Stimulated activated CD8-positive, alpha-beta memory T cell treated with anti-CD3 and anti-CD28 coated beads, Interleukin-15, amount 100 ng/mL, for 4 hours (primary cell): Measurements from ENCODE around the gene HOXA7.

Experiments used
- DNase-seq, 2 donors: peaks; one replicate each; pipeline ENCODE4 v3.0.0-alpha.2; 2020; ENCODE audit warnings: low read depth in 2 of 2

The HOXA7 gene

GRCh38 chr7:27134392-27134791, 22.1 kb downstream of the HOXA7 start:
- DNase-seq = no peak

- DNase-seq = no peak
These were observed 22.9 kb downstream of the HOXA7 start for GRCh38 chr7:27133409-27134231.

DNA sequence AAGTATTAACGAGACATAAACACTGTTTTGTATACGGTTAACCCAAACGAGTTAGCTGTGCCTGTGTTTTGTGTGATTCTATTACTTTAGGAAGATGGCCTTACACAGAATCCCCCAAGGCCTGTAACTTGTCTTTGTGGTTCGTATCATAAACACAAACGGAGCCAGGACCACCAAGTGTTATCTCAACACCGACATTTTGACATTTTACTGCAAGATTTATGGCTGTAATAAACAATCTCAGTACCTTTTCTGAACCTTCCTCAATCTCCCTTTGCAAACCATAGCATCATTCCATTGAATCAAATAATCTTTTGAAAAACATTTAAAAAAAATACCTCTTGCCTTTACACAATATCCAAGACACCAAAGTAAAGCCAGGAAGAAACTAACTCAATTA, 23.5 kb downstream of the HOXA7 start:
- DNase-seq = no peak

- no peak for DNase-seq
These were observed 24.3 kb downstream of the HOXA7 start for GRCh38 chr7:27132214-27132613.

- DNase-seq = no peak
These were observed 25.1 kb downstream of the HOXA7 start for GRCh38 chr7:27131390-27131819.

DNA sequence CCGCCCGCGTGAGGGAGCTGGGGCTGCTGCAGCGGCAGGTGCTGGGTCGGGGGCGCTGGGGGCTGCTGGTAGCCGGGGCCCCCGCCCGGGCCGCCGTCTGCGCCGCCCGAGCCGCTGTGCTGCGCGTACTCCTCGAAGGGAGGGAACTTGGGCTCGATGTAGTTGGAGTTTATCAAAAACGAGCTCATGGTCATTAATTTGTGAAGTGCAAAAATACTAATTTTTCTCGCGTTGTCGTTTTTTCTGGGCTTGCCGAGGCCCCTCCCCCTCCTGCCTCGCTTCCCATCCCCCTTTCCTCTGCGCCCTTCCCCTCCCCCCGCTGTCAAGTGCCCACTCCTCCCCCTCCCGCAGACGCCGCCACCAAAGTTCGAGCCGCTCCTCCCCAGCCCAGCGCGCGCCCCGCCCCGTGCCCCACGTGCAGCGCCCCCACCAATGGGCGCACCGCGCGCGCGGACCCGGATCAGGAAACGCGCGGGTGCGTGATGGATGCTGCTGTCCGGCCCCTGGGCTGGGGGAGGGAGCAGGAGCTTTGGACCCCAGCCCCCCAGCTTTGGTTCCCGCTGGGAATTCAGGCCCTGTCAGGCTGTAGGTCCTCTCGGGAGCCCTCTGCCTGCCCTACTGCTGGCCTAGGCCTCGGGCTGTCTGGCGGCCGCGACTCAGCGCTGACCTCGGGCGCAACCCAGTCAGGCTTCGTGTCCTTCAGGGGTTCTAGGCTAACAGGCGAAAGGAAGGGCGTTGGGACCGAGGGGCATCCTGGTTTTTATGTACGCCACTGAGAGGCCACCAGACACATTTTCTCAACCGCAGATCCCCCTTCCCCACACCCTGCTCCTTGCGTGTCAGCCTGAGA, 25.7 kb downstream of the HOXA7 start, which contains the start of gene HOXA4:
Gene HOXA4 (minus strand): TSS at position 218 of the 850 bp plus-strand sequence. CDS start 24 bp downstream, at position 194.
- DNase-seq = peak; percentile 37 to 63

DNA sequence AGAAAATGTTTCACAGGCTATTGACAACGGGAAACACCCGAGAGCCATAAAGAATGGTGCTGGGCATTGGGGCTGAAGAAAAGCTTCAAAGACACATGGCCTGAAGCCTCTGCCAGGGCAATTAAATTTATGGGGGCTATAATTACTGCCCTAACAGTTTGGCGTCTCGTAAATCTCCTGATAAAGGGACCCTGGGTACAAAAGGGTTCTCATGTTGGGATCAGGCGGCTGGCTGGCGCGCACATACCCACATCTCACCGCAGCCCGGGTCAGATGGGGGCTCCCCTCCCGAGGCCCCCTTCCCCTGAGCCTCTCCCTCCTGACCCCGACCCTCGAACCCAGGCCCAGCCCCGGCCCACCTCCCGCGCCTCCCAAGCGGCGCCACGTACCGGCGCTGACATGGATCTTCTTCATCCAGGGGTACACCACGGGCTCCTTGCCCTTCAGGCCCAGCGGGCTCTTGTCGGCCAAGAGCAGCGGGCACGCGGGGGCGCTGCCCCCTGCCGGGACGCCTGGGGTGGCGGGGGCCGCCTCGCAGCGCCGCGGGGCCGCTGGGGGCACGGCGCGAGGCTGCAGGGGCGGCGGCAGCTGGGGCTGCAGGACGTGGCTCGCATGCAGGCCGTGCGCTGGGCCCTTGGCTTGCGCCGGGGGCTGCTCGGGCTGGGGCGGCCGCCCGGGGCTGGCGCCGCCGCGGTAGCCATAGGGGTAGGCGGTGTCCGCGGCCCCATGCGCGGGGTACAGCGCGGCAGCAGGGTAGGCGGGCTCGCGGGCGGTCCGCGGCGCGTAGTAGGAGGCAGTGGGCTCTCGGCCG, 26.5 kb downstream of the HOXA7 start:
- DNase-seq = no peak

DNA sequence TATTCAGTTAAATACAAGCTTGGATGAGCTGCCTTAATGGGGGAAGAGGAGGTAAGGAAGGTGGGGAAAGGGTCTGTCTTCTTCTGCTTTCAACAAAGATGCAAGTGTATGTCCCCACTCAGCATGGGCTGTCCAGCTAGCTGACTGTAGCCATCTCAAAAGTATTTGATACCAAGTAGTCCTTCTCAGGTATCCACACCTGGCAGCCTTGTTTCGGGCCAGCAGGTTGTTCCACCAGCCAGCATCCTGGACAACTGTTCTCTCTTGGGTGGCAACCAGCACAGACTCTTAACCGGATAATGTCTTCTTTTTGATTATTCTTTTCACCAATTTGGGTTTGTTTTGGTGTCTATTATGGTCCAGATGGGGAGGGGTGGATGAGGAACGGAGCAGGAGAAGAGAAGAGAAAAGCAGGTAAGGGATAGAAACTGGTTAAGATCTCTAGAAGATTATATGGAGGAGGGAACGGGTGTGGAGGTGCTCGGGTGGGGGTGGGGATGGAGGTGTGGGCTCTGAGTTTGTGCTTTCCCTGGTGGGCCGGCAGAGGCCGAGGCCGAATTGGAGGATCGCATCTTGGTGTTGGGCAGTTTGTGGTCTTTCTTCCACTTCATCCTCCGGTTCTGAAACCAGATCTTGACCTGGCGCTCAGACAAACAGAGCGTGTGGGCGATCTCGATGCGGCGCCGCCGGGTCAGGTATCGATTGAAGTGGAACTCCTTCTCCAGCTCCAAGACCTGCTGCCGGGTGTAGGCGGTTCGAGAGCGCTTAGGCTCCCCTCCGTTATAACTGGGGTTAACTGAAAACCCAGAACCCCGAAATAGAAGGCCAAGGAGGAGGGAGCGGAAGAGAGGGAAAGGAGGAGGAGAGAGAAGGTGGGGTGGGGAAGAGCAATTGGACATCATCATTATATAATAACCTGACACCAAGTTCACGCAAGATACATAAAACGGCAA, 27.4 kb downstream of the HOXA7 start:
- DNase-seq = no peak

GRCh38 chr7:27128034-27128433, 28.4 kb downstream of the HOXA7 start:
- DNase-seq = no peak

DNA sequence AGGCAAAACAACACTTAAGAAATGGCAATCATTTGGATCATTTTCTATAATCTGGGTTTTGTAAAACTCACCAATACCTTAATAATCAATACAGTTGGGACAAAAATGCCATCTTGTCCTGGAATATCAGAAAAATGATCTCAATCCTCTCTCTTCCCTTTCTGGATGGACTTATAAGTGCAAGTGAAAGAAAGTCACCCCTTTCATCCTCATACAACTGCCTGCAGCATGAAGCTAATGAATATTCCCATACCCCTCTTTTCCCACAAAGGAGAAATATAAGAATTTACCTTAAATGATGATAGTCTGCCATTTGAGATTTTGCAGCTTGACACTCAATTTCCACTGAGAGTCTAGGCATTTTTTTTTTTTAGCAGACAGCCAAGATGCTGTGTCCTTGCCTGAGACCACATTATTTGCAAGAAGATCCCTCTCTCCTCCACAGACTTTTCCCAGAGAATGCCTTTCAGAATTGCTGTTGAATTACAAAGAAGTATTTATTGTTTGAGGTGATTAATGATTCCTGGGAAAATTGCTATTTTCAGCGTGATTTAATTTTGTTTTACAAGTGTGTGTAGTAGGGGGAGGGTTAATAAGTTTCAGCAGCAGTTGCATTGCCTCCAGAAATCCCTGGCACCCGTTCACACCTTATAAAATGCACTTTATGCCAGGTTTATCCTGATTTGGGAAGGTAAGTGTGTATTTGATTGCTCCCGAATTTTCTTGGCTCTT, 29.7 kb downstream of the HOXA7 start:
- DNase-seq = no peak

- DNase-seq = no peak
These were observed 30.5 kb downstream of the HOXA7 start for GRCh38 chr7:27125986-27126394.

- DNase-seq = no peak
These were observed 31.4 kb downstream of the HOXA7 start for GRCh38 chr7:27124902-27125689.

- no peak for DNase-seq
These were observed 32.2 kb downstream of the HOXA7 start for GRCh38 chr7:27124096-27124901.

DNA sequence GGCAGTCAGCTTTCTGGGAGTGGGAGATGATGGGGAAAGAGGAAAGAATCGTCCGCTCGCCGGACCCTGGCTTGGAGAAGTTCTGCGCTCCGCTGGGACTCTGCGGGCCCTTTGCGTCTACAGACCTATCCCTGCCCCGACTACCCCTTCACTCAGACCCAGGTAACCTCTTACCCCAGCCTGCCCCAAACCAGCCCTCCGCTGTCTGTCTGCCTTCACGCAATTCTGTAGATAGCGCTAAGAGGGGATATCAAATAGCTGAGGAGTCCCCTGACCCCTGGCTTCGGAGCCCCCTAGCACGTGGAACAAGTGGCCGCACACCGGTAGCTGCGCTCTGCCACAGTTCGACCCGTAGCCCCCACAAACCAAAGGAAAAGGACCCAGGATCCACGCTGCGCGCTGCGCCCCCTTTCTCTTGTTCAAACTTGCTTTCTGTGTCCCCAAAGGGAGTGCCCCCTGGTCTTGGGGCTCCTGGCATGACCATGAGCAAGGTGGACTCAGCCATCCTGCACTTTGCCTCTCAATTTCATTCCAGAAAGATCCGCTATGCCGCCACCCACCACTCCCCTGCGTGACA, 32.9 kb downstream of the HOXA7 start:
- DNase-seq = no peak

GRCh38 chr7:27123007-27123476, 33.4 kb downstream of the HOXA7 start:
- DNase-seq = no peak

GRCh38 chr7:27122077-27122910, 34.2 kb downstream of the HOXA7 start:
- DNase-seq = no peak

DNA sequence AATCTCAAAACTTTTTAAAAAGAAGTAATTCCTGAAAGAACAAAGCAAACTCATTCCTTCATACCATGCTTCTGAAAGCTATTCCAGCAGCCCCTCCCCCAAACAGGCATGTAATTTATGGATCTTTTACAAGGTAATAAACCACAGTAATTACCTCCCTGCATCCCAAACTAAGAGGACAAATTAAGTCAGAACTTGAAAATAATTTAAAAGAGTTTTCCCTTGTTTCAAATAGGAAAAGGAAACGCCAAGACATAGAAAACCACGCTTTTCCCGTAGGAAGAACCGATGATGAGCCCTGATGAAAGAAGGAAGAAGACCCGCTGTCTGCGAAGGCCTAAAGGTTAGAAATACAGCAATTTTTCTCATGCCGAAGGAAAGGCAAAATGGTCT, 34.8 kb downstream of the HOXA7 start:
- no peak for DNase-seq
